CMK (cell line): ENCODE data around the gene GPR157.
"Not testable (repeated sequence)": the region's sequence is repeated elsewhere in the genome, so short reads cannot be mapped to it uniquely, and the experiment has no call there.

ENCODE experiments used
- DNase-seq: peaks from one replicate; pipeline ENCODE4 v3.0.0-alpha.2; 2010; ENCODE audit warnings: low read depth

GPR157 gene

GRCh38 chr1:9128520-9129265 is at the start of gene GPR157:
Gene GPR157, minus strand, starts transcription at chr1:9129102. Its CDS starts 75 bp downstream, at chr1:9129027.
- DNase-seq = peak; percentile 69

DNA sequence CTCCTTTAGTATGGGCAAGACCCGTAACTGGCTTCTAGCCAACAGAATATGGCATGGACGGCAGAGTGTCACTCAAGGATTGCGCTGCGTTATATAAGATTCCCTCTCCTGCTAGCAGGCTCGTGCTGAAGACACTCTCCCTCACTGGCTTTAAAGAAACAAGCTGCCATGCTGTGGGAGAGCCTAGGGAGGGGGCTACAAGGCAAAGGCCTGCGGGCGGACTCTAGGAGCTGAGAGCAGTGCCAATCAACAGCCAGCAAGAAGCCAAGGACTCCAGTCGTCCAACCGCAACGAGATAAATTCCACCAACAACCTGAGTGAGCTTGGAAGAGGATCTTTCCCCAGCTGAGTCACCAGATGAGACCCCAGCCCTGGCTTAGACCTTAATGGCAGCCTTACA is 45.9 kb upstream of the GPR157 start:
- no peak for DNase-seq

DNA sequence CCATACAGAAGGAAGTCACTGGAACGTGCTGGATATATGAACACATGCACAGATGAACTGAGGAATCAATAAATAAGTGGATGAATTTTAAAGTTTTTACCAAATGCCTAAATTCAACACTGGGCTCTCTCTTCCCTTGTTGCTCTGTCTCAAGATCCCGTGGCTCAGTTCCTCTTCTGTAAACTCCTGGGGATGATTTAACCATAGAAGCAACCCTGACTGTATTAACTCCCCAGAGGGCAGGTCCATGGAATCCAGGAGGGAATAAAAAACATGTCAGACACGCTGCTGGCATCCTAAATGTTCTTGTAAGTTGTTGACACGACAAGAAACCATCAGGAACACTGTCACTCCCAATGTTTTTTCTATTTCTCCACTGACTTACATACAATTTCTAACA is 45.3 kb upstream of the GPR157 start:
- no peak for DNase-seq

- no peak for DNase-seq
These were observed 40.8 kb upstream of the GPR157 start for GRCh38 chr1:9169601-9170137.

- DNase-seq = no peak
These were observed 38.7 kb upstream of the GPR157 start for GRCh38 chr1:9167638-9168037.

GRCh38 chr1:9166289-9167235 is 37.7 kb upstream of the GPR157 start:
- no peak for DNase-seq

DNA sequence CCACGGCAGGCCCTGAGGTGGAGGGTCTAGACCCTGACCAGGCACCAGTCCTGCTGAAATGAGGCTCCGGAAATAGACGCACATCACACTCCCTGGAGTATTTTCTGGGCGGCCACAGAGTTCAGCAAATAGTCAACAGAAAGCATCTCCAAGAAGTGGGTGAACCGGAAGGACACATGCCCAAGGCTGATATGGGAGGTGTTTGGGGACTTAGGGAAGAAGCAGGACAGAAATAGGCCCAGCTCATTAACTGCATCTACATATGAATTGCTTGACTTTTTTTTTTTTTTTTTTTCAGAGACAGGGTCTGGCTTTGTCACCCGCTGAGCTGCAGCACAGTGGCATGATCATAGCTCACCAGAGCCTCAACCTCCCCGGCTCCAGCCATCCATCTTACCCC is 36.5 kb upstream of the GPR157 start:
- DNase-seq = no peak

DNA sequence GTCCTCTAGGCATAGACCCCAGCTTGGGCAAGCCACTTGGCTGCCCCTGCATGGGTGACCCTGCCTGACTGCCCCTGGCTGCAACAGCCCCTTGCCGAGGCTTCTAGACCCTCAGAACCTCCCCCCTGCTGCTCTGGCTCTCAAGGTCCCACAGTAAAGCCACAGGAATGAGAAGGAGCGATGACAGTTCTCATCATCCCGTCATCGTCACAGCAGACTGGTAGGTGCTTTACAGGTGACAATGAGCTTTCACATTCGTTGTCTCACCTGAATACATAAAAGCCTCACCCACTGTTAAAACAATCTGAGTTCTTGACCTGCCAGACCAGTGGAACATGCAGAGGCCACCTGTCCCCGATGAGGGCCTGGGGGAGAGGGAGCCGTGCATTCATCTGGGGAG is 36.0 kb upstream of the GPR157 start:
- no peak for DNase-seq

DNA sequence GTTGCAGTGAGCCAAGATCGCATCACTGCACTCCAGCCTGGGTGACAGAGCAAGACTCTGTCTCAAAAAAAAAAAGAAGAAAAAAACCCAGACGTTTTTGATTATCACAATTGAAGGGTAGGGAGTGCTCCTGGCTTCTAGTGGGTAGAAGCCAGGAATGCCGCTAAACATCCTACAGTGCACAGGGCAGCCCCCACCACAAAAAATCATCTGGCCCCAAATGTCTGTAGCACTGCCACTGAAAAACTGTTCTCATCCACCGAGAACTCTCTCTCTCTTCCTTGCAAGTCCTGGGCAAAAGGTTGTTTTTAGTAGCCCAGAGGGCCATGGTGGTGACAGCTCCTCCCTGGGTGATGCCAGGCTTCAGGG is 35.6 kb upstream of the GPR157 start:
- no peak for DNase-seq

DNA sequence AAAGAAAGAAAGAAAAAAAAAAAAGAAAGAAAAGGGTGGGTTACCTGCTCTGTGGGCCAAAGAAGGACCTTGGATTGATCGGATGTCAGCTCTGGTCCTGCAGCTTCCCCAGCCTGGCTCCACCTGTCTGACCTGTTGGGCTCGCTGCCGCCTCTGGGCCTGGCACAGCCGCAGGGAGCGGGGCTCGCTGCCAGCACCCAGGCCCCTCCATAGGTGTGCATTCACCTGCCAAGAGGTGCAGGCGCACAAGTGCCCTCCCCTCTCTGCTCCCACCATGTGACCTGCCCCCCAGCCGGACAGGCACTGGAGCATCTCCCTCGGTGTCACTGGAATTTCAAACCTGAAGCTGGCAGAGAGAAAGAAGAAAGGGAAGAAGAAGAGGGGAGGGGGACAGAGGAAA is 33.1 kb upstream of the GPR157 start:
- no peak for DNase-seq

DNA sequence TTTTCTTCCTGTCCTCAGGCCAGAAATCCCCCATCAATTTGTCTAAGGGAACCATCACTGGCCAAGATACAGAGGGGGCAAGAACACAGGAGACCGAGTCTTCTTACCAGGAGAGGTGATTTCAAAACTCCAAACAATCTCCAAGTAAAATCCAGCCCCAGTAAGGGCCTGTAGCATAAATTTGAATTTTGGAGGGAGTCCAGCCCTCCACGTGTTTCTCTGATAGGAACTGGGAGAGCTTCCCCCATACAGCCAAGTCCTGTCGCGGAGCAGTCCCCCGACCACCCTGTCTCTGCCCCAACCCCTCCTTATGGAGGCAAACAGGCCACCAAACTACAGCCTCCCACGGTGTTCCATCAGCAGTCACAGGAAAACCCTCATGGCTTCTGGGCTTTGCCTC is 32.4 kb upstream of the GPR157 start:
- no peak for DNase-seq

GRCh38 chr1:9160079-9160717 is 31.3 kb upstream of the GPR157 start:
- no peak for DNase-seq

GRCh38 chr1:9155879-9156278 is 27.0 kb upstream of the GPR157 start:
- DNase-seq = no peak

- DNase-seq = not testable (repeated sequence)
These were observed 26.5 kb upstream of the GPR157 start for GRCh38 chr1:9155405-9155804.

- no peak for DNase-seq
These were observed 24.2 kb upstream of the GPR157 start for GRCh38 chr1:9153152-9153551.

DNA sequence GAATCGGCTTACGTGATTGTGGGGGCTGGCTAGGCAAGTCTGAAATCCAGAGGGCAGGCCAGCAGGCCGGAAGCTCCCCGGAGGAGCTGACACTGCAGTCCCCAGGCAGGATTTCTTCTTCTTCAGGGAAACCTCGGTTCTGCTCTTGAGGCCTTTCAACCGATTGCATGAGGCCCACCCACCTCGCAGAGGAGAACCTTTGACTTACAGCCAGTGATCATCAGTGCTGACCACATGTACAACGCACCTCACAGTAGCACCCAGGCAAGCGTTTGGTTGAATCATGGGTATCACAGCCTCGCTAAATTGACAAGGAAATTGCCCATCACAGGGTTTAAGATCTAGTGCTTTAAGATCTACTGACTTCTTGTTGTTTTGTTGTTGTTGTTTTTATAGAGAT is 23.6 kb upstream of the GPR157 start:
- DNase-seq = no peak

DNA sequence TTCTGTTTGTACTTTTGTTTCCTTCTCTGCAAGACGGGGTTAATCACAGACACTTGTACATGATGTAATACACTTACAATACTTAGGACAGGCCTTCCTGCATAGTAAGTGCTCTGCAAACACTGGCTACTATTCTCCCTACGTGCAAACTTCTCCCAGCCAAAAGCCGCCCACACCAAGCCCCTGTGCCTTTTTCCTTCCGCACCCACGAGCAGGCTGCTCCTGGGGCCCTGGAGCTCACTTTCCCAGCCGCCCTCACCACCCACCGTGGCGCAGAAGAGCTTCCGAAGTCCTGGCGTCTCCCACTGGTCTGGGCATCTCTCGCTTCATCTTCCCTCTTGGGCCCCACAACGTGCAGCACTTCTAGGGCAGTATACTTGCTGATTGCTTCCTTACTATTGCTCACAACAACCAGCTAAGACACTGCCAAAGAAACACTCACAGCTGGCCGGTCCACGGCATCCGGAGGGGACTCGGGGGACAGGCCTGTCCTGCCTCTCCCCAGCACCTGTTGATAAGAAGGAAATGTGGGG is 22.5 kb upstream of the GPR157 start:
- DNase-seq = no peak

DNA sequence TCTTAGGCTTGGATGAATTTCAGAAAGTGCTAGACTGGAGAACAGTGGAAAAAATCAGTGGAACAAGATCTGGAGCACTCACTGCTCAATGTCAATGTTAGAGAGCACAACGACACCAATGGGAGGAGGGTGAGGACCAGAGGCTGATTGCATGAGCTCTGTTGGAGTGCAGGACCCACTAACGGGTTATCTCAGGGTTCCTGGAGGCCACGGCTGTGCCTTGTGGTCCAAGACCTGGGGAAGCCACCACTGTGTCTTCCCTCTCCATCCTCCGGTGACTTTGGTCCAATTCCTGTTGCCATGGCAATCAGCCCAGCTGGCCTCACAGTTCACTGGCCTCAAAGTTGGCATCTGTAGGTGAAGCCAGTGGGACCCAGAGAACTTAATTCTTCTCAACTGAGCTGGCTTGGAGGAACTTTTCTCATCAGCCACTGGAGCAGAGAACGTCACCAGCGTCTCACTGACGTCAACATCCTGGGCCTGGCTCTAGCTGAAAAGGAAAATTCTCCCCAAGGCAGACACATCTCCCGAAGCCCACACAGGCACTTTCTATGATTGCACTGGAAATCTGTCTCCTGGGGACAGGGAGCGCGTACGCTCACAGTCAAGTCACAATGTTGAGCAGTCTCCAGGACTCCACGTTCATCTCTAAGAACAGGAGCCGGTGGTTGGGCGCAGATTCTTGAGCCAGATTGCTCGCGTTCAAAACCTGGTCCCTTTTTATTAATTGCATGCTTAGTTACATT is 21.9 kb upstream of the GPR157 start:
- DNase-seq = no peak

DNA sequence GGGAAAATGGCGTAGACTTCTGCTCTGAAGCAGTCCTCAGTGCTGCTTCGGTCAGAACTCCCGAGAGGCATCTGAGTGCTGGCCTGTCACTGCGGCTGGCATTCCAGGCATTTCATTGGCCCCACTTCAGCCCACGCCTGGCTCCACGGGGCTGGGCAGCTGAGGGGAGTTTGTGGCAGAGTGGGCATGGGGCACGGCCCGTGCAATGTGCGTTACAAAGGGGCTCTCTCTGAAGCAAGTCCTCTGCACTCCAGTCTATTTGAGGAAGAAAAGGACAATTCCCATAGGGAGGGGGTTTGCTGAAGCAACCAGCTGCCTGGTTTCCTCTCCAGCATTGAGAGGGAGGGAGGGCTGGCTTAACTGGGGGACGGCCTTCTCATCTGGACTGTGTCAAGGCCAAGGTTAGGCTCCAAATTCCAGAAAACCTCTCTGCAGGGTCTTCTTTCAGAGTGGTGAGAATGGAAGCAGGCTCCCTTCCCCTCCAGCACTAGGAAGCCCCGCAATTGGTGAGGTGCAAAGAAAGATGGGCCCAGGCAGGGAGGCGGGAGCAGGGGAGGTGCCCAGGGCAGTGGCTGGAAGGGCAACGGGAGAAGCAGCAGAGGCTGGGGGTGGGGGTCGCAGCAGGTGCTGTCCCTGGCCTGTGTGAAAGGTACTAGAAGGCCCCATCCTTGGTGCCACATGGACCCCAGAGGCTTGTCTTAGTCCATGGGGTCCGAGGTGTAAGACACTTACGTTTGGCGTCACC is 21.1 kb upstream of the GPR157 start:
- no peak for DNase-seq

- DNase-seq = no peak
These were observed 20.2 kb upstream of the GPR157 start for GRCh38 chr1:9149151-9149550.

DNA sequence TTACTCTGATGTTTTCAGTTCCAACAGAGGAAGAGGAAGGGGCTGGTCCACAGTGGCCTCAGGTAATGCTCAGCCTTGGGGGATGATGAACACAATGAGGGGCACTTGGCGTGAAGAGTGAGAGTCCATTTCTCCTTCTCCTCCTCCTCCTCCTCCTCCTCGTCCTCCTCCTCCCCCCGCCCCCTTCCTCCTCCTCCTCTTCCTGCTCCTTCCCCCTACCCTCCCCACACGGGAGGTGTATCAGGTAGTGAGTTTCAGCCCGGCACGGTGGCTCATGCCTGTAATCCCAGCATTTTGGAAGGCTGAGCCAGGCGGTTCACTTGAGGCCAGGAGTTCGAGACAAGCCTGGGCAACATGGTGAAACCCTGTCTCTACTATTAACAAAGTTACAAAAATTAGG is 17.3 kb upstream of the GPR157 start:
- DNase-seq = no peak
